Measurements from ENCODE around the gene ERV3-1.
"Not testable (repeated sequence)": the region's sequence is repeated elsewhere in the genome, so short reads cannot be mapped to it uniquely, and the experiment has no call there.

Gene ERV3-1

GRCh38 chr7:64950673-64951072 is 55.8 kb downstream of the ERV3-1 start:
- H3K9me3 ChIP-seq (ENCODE audit: control insufficient read depth, low read depth, low read length); H3K4me1 ChIP-seq (ENCODE audit: control insufficient read depth, low read depth, low read length); H3K27ac ChIP-seq (ENCODE audit: low read length); H3K9ac ChIP-seq (ENCODE audit: low read length); H3K4me3 ChIP-seq (ENCODE audit: low read length); H3K36me3 ChIP-seq (ENCODE audit: control insufficient read depth, low read depth, low read length): not testable (repeated sequence)
- peaks cover 26% of the 10 kb centered on the region for H3K27me3 ChIP-seq (ENCODE audit: control insufficient read depth, insufficient read depth, low read length)

GRCh38 chr7:64948774-64949173 is 57.7 kb downstream of the ERV3-1 start:
- peaks cover 26% of the 10 kb centered on the region for H3K27me3 ChIP-seq (ENCODE audit: control insufficient read depth, insufficient read depth, low read length)
- not testable (repeated sequence) for H3K9ac ChIP-seq (ENCODE audit: low read length); H3K4me1 ChIP-seq (ENCODE audit: control insufficient read depth, low read depth, low read length); H3K27ac ChIP-seq (ENCODE audit: low read length); H3K4me3 ChIP-seq (ENCODE audit: low read length); H3K9me3 ChIP-seq (ENCODE audit: control insufficient read depth, low read depth, low read length); H3K36me3 ChIP-seq (ENCODE audit: control insufficient read depth, low read depth, low read length)

DNA sequence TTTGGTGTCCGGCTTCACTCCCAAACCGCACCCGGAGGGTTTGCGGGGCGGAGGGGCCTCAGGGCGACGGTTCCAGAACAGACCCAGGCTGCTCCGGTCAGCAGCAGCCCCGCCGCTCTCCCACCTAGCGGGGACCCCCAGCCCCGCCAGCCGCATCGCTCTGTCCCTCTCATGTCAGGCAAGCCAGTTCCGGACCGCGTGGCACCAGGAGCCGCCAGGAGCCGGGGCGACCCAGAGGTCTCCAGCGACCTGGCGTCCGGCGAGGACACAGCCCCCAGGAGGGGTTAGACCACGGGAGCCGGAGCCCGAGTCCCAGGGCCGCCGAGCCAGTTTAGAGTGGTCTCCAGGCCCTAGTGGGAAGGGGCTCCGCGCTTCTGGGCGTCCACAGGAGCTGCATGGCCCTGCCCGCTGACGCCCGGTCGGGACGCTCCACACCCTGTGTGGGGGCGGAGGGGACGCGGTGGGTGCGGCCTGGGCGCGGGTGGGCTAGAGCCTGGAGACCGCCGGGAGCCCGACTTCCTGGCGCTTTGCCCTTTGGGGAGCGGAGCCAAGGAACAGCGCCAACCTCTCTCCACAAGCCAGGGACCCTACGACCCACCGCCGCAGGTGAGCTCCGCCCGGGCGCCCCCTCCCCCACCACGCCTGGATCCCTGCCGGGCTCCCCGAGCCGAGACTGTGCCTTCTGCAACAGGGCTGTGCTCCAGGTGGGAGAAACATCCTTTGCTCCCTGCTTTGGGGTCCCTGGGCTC is 59.1 kb downstream of the ERV3-1 start:
- no peaks in the 10 kb centered on the region for H3K36me3 ChIP-seq (ENCODE audit: control insufficient read depth, low read depth, low read length)
- H3K4me3 ChIP-seq (ENCODE audit: low read length): peak overlapping the region; percentile 53
- no peak overlapping the region for H3K27ac ChIP-seq (ENCODE audit: low read length)
- peaks cover 26% of the 10 kb centered on the region for H3K27me3 ChIP-seq (ENCODE audit: control insufficient read depth, insufficient read depth, low read length)
- H3K9ac ChIP-seq (ENCODE audit: low read length): peak overlapping the region; percentile 39
- H3K4me1 ChIP-seq (ENCODE audit: control insufficient read depth, low read depth, low read length): no peaks in the 10 kb centered on the region
- no peaks in the 10 kb centered on the region for H3K9me3 ChIP-seq (ENCODE audit: control insufficient read depth, low read depth, low read length)

DNA sequence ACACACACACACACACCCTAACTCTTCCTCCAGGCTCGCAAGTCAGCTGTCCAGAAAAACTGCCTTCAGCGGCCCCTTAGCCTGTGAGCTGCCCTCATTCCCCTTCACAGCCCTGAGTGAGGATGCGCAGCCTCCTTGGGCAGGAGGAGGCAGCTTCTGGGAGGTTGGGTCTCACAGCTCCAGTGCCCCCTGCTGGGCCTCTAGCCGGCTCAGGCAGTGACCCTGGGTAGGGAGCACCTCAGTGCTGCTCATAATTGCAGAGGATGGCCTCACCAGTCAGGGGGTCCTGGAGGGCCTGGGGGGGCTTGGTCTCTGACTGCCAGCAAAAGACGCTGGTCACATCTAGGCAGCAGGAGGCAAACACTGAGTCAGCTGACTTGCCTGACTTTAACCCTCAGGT is 59.7 kb downstream of the ERV3-1 start:
- no peak overlapping the region for H3K27ac ChIP-seq (ENCODE audit: low read length)
- H3K9ac ChIP-seq (ENCODE audit: low read length): no peak overlapping the region
- peaks cover 26% of the 10 kb centered on the region for H3K27me3 ChIP-seq (ENCODE audit: control insufficient read depth, insufficient read depth, low read length)
- H3K36me3 ChIP-seq (ENCODE audit: control insufficient read depth, low read depth, low read length): no peaks in the 10 kb centered on the region
- H3K9me3 ChIP-seq (ENCODE audit: control insufficient read depth, low read depth, low read length): no peaks in the 10 kb centered on the region
- H3K4me1 ChIP-seq (ENCODE audit: control insufficient read depth, low read depth, low read length): no peaks in the 10 kb centered on the region
- H3K4me3 ChIP-seq (ENCODE audit: low read length): peak overlapping the region; percentile 53

DNA sequence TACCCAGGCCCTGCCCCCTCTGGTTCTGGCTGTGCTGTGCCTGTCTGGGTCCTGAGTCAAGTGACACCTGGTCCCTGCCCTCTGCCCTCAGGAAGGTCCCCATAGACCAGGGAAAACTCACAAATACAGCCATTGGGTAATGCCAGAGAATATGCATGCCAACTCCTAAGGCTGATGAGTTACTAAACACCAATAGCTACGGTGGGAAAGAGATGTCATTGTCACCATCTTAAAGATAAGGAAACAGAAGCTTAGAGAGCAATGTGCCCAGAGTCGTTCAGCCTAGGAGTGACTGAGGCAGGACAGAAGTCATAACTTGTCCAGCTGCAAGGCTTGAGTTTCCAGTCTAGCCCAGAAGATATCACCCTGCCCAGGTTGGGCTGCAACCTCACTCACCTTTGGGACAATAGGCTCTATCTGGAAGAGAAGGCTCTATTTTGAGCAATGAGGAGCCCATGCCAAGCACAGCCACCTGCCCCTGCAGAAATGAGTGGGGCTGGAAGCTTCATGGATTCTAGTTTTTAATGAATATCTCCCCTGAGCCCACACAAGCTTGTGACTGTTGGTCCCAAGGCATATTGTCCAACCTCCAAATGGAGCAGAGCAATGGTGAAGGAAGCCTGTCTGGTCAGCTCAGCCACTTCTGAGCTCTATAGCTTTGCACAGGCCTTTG is 60.8 kb downstream of the ERV3-1 start:
- no peaks in the 10 kb centered on the region for H3K4me1 ChIP-seq (ENCODE audit: control insufficient read depth, low read depth, low read length)
- H3K36me3 ChIP-seq (ENCODE audit: control insufficient read depth, low read depth, low read length): no peaks in the 10 kb centered on the region
- H3K9ac ChIP-seq (ENCODE audit: low read length): no peak overlapping the region
- H3K27ac ChIP-seq (ENCODE audit: low read length): no peak overlapping the region
- H3K4me3 ChIP-seq (ENCODE audit: low read length): no peak overlapping the region
- H3K9me3 ChIP-seq (ENCODE audit: control insufficient read depth, low read depth, low read length): no peaks in the 10 kb centered on the region
- peaks cover 26% of the 10 kb centered on the region for H3K27me3 ChIP-seq (ENCODE audit: control insufficient read depth, insufficient read depth, low read length)

GRCh38 chr7:64944667-64945502 is 61.6 kb downstream of the ERV3-1 start:
- H3K9me3 ChIP-seq (ENCODE audit: control insufficient read depth, low read depth, low read length); H3K36me3 ChIP-seq (ENCODE audit: control insufficient read depth, low read depth, low read length); H3K27ac ChIP-seq (ENCODE audit: low read length); H3K4me3 ChIP-seq (ENCODE audit: low read length); H3K4me1 ChIP-seq (ENCODE audit: control insufficient read depth, low read depth, low read length); H3K9ac ChIP-seq (ENCODE audit: low read length): not testable (repeated sequence)
- peaks cover 26% of the 10 kb centered on the region for H3K27me3 ChIP-seq (ENCODE audit: control insufficient read depth, insufficient read depth, low read length)

Data from iPS-18a (cell line).